K562 (cell line): ENCODE results near the gene RBM19. TPM values are rescaled to one million over a fixed set of nuclear protein-coding genes. Genes with fewer than 3 reads are reported as not detected.

ENCODE experiments used
- ATAC-seq: fragments of 200-7000 bp; cut with Tn5 transposase; 3 replicates; pipeline ENCODE4 v1.9.1; 2020; ENCODE audit warnings: moderate library complexity
- BruUV-seq: library from RNA; stranded (reverse); fragments of 400-500 nt; replicated peaks from 2 replicates; lab custom pipeline; 2021; lab: Mats Ljungman, UMichigan
- CTCF ChIA-PET: fragments of 300-600 bp; formaldehyde crosslinking; extraction: SDS; loops from one replicate; lab custom pipeline; 2021; ENCODE audit warnings: low intra/inter-chr PET ratio; lab: Yijun Ruan, JAX
- POLR2A ChIA-PET: fragments of 300-600, 350-650 bp; sonication (Branson Sonifier 250); formaldehyde crosslinking; extraction: SDS; loops from one replicate; lab custom pipeline; 2021; ENCODE audit warnings: antibody characterized with exemption, inconsistent platforms; lab: Yijun Ruan, JAX
- DNase-seq, 4 experiments: peaks; one replicate each; pipeline versions ENCODE4 v3.0.0 to v3.0.0-alpha.2; 2011 to 2018; ENCODE audit warnings: low spot score in 3 of 4, mixed read lengths in 3 of 4; ENCODE audit errors: extremely low read depth in 1 of 4
- FAIRE-seq: peaks from 2 replicates; lab custom pipeline; 2011; peaks lifted over from hg19 to GRCh38; lab: Jason Lieb, UNC
- H2AFZ ChIP-seq: 2 replicates; pipeline ENCODE4 v1.6.0; 2011; ENCODE audit warnings: low read depth, low read length, control low read depth, inconsistent platforms
- H3K27ac ChIP-seq: fragments of 200-600 bp; 3 replicates; pipeline ENCODE4 v1.8.0; 2011; ENCODE audit warnings: low read depth, mild to moderate bottlenecking, control low read depth, inconsistent platforms, low read length, moderate library complexity, mixed read lengths; ENCODE audit errors: extremely low read depth
- H3K27me3 ChIP-seq, 2 experiments: fragments of 300-600 bp in 1 of 2; 2 replicates in 1 of 2; 3 replicates in 1 of 2; pipeline versions ENCODE4 v1.6.0 to v1.8.0; 2011; ENCODE audit warnings: inconsistent platforms in 2 of 2, low read length in 2 of 2, mild to moderate bottlenecking in 1 of 2, mixed read lengths in 1 of 2, moderate library complexity in 1 of 2; ENCODE audit not compliant: control insufficient read depth in 2 of 2, insufficient read depth in 2 of 2
- H3K36me3 ChIP-seq: fragments of 300-600 bp; 3 replicates; pipeline ENCODE4 v1.8.0; 2011; ENCODE audit warnings: mild to moderate bottlenecking, low read length, inconsistent platforms; ENCODE audit not compliant: control insufficient read depth, insufficient read depth
- H3K4me1 ChIP-seq, 2 experiments: fragments of 200-600 bp in 1 of 2; replicated peaks in 1 of 2; 2 replicates in 1 of 2; 3 replicates in 1 of 2; pipeline versions ENCODE4 v1.5.1 to v1.8.0; 2011; ENCODE audit warnings: inconsistent platforms in 2 of 2, low read length in 2 of 2, mild to moderate bottlenecking in 1 of 2, mixed read lengths in 1 of 2, moderate library complexity in 1 of 2; ENCODE audit not compliant: control insufficient read depth in 2 of 2, insufficient read depth in 2 of 2
- H3K4me2 ChIP-seq: 2 replicates; pipeline ENCODE4 v1.6.1; 2011; ENCODE audit warnings: low read length, control low read depth, inconsistent platforms, mixed read lengths; ENCODE audit not compliant: insufficient read depth
- H3K4me3 ChIP-seq: fragments of 200-600 bp; sonication (generic), shearing (Covaris generic); 2 replicates; pipeline ENCODE4 v1.5.1; 2016; ENCODE audit warnings: control low read depth, inconsistent platforms
- H3K79me2 ChIP-seq: fragments of 200-600 bp; 3 replicates; pipeline ENCODE4 v1.8.0; 2011; ENCODE audit warnings: low read length, inconsistent platforms; ENCODE audit not compliant: control insufficient read depth, insufficient read depth
- H3K9ac ChIP-seq, 2 experiments: 2 replicates each; pipeline versions ENCODE4 v1.6.0 to v1.6.1; 2011; ENCODE audit warnings: low read depth in 2 of 2, low read length in 2 of 2, control low read depth in 1 of 2, inconsistent platforms in 1 of 2, mild to moderate bottlenecking in 1 of 2, mixed read lengths in 1 of 2; ENCODE audit not compliant: insufficient read depth in 1 of 2
- H3K9me1 ChIP-seq: one replicate; pipeline ENCODE4 v1.6.0; 2011; ENCODE audit warnings: inconsistent platforms, mild to moderate bottlenecking, low read length, moderate library complexity; ENCODE audit not compliant: control insufficient read depth, insufficient read depth
- H3K9me3 ChIP-seq: replicated peaks from 2 replicates; pipeline ENCODE4 v1.5.1; 2011; ENCODE audit warnings: low read depth, low read length, inconsistent platforms; ENCODE audit not compliant: control insufficient read depth, insufficient read depth
- H4K20me1 ChIP-seq: replicated peaks from 2 replicates; pipeline ENCODE4 v1.6.1; 2011; ENCODE audit warnings: low read length, inconsistent platforms, mixed read lengths; ENCODE audit not compliant: control insufficient read depth, insufficient read depth
- E2F3 ChIP-seq: fragments of 250-450 bp; sonication (Bioruptor Pico); IDR thresholded peaks from 2 replicates; pipeline ENCODE4 v1.4.0; 2020; ENCODE audit warnings: mild to moderate bottlenecking
- NBN ChIP-seq: fragments of 450-650 bp; IDR thresholded peaks from 2 replicates; pipeline ENCODE4 v1.6.1; 2016; ENCODE audit warnings: low read depth, mild to moderate bottlenecking
- POLR2G ChIP-seq: fragments of 200-400 bp; formaldehyde crosslinking; IDR thresholded peaks from 2 replicates; pipeline ENCODE4 v1.6.1; 2017; ENCODE audit warnings: low read depth, mild to moderate bottlenecking, antibody characterized with exemption, low read length, moderate library complexity
- POU5F1 ChIP-seq: fragments of 150-350 bp; IDR thresholded peaks from 2 replicates; pipeline ENCODE4 v1.6.1; 2014; ENCODE audit warnings: borderline replicate concordance, low read length, low read depth, mild to moderate bottlenecking; ENCODE audit not compliant: partially characterized antibody
- SREBF1 ChIP-seq: fragments of 150-350 bp; IDR thresholded peaks from 2 replicates; pipeline ENCODE4 v1.6.1; 2014; ENCODE audit warnings: antibody characterized with exemption, low read depth, low read length, borderline replicate concordance
- THAP7 ChIP-seq: fragments of 250-450 bp; sonication (Bioruptor Pico); IDR thresholded peaks from 2 replicates; pipeline ENCODE4 v1.5.0; 2021
- ZNF24 ChIP-seq: fragments of 450-650 bp; IDR thresholded peaks from 2 replicates; pipeline ENCODE4 v1.6.1; 2016
- ZNF551 ChIP-seq: fragments of 250-450 bp; sonication (Bioruptor Pico); IDR thresholded peaks from 2 replicates; pipeline ENCODE4 v1.5.0; 2021; ENCODE audit warnings: mild to moderate bottlenecking, moderate library complexity
- WGBS: fragments of 100-300 bp; shearing (Covaris generic); methylation state at CpG from one replicate; pipeline ENCODE4 v1.1.6; 2016; ENCODE audit warnings: low coverage, mixed read lengths; ENCODE audit not compliant: insufficient coverage; ENCODE audit errors: missing lambda C conversion rate; 5-methylcytosine and 5-hydroxymethylcytosine counted together
- in situ Hi-C: fragments of 300-500 bp; cut with MboI; formaldehyde crosslinking; loops from 4 replicates; pipeline ENCODE4 v1.15.0; 2018; ENCODE audit warnings: inconsistent platforms, mixed read lengths
- intact Hi-C: fragments of 100-400 bp; cut with micrococcal nuclease; formaldehyde crosslinking; loops from 2 replicates; pipeline ENCODE4 v1.14.2; 2022
- polyA plus RNA-seq, 8 experiments: library from polyadenylated mRNA; depleted of rRNA in 4 of 8; stranded (reverse) in 5 of 8; unstranded in 3 of 8; fragments of >200 nt; fragmentation: Nextera tagmentation in 2 of 8; fragmentation: Illumina TruSeq in 1 of 8; extraction: Ambion mirVana in 2 of 8; extraction: Trizol in 1 of 8; gene quantifications; 2 replicates each; pipeline versions ENCODE4 v1.2.1 to v1.2.3, GENCODE V29; 2011 to 2014; ENCODE audit warnings: inconsistent platforms in 1 of 8, missing spikeins in 1 of 8
- total RNA-seq, 7 experiments: library from RNA; depleted of rRNA in 6 of 7; stranded (reverse); fragments of >200 nt in 6 of 7; fragmentation: Illumina TruSeq in 2 of 7; extraction: Trizol in 2 of 7; gene quantifications; 2 replicates each; pipeline versions ENCODE4 v1.2.1 to v1.2.3, GENCODE V29; 2011 to 2021; ENCODE audit warnings: low replicate concordance in 1 of 7

The RBM19 gene
- total and polyA plus RNA-seq, 9 of the 15 experiments (the other 6 are each of a cell fraction or from before 2014, with no cell fraction given): 16.0 to 58.4 (median 37.9) TPM

GRCh38 chr12:113870035-113870434 is 96.1 kb downstream of the RBM19 start:
- H3K9me3 ChIP-seq: no peaks in the 10 kb centered on the region
- no peaks in the 10 kb centered on the region for H3K9me1 ChIP-seq
- POLR2A ChIA-PET: no interaction called here
- H3K79me2 ChIP-seq: no peaks in the 10 kb centered on the region
- intact Hi-C loops (no loop called here), in situ Hi-C loops (no loop called here)
- no peak overlapping the region for H3K27ac ChIP-seq
- H2AFZ ChIP-seq: no peak overlapping the region
- no peaks in the 10 kb centered on the region for H4K20me1 ChIP-seq
- CTCF ChIA-PET: no interaction called here
- no peaks in the 10 kb centered on the region for H3K27me3 ChIP-seq
- H3K4me1 ChIP-seq: peaks cover 0 to 7% of the 10 kb centered on the region in 2 experiments; a peak in 2 of 5 replicates
- no TSS peak for BruUV-seq
- TF ChIP-seq THAP7 (CRISPR knock-in tag) (no peak), POLR2G (no peak), ZNF551 (CRISPR knock-in tag) (no peak), SREBF1 (no peak), POU5F1 (no peak), ZNF24 (no peak), E2F3 (CRISPR knock-in tag) (no peak), NBN (no peak)
- H3K4me3 ChIP-seq: no peak overlapping the region
- no peak for DNase-seq
- WGBS: 83% methylated on average over 8 of the region's 8 CpGs
- H3K36me3 ChIP-seq: peaks cover 28% of the 10 kb centered on the region; the same call in 2 of the 3 replicates
- 0 out of 4 replicates have a peak overlapping the region, but pooled peaks of 1 of the 2 experiments have one; percentile 22 for H3K9ac ChIP-seq
- ATAC-seq: no peak
- no peak overlapping the region for H3K4me2 ChIP-seq
- FAIRE-seq: no peak
